ENCODE data around the gene NAA11.

GRCh38 chr4:79340568-79340967, 14.7 kb upstream of the NAA11 start:
- TF ChIP-seq POLR2A (IDR thresholded peaks at IDR 0.05) (no peak), CTCF (IDR thresholded peaks at IDR 0.05) (no peak)

Measured in sigmoid colon (tissue), 3 donors.